Stimulated activated CD8-positive, alpha-beta memory T cell treated with anti-CD3 and anti-CD28 coated beads, Interleukin-12 subunit alpha, Interleukin-12 subunit beta, amount 100 ng/mL, for 1 hour (primary cell): ENCODE results near the gene MUC13.
A peak's percentile ranks its signal among the peaks of the same experiment; 100 is the strongest.

Experiments
- DNase-seq: peaks from one replicate; pipeline ENCODE4 v3.0.0-alpha.2; 2020; ENCODE audit warnings: low read depth

Gene MUC13

GRCh38 chr3:124950026-124950425, 15.5 kb upstream of the MUC13 start:
- DNase-seq, result no peak

GRCh38 chr3:124942613-124943012, 8.1 kb upstream of the MUC13 start:
- no peak for DNase-seq

DNA sequence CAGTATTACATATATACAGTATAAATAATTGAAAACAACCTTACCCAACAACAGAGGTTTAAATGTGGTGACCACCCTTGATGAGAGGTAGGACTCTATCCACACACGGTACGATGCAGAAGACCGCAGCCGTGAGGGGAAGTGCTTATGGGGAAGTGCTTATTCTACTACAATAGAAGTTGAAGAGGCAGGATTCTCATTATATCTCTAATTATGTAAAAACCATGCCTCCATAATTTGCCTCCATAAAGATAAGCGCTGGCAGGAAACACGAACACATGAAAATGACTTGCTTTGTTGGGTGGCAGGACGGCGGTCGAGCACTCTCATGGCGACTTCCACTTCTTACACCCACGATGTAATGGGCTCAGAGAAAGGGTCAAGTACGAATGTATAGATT, 7.2 kb upstream of the MUC13 start:
- no peak for DNase-seq

GRCh38 chr3:124939661-124940060, 5.1 kb upstream of the MUC13 start:
- DNase-seq, result no peak

DNA sequence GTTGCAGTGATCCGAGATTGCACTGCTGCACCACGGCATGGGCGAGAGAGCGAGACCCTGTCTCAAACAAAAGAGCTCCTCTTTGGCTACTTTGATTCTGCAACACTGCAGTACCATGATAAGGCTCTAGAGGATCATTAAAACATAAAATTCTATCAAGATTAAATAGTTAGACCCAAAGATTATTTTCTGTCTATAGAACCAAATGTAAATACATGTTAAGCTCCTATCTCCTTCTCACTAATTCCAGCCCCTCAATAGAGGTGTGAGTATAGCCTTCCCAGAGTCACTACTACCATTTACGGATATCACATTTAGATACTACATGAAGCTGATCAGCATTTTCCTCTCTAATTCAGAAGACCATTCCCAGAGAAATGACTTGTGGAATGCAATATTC, 4.3 kb upstream of the MUC13 start:
- no peak for DNase-seq

DNA sequence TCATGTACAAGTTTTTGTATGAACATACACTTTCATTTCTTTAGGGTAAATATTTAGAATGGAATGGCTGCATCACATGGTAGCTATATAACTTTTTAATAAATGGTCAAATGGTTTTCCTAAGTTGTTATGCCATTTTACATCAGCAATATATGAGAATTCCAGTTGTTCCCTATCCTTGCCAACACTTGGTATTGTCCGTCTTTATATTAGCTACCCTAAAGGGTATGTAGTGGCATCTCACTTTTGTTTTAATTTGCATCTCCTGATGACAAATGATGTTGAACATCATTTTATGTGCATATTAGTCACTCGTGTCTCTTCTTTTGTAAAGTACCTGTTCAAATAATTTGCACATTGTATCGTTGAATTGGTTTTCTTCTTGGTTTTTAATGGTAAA, 2.5 kb upstream of the MUC13 start:
- DNase-seq, result no peak

GRCh38 chr3:124935794-124936542, 1.4 kb upstream of the MUC13 start:
- no peak for DNase-seq

DNA sequence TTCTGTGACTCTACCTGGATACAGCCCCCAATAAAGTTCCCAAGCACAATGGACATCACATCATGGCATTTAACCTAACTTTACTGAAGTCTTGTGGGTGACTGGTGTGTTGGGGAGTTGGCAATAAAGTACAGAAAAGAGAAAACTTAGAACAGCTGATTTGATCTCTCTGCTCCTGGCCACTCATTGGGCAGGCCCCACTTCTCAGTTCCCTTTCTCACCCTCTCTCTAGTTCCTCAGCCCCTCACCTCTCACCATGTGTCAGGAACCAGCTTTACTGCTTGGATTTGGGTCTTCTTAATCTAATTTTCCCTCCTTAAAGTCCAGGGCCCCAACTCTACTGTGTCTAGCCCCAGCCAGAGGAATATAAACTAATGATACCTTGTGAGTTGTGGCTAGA, 713 bp upstream of the MUC13 start:
- DNase-seq, result no peak

GRCh38 chr3:124928333-124929202, 6.0 kb downstream of the MUC13 start:
- peak; percentile 44 for DNase-seq

DNA sequence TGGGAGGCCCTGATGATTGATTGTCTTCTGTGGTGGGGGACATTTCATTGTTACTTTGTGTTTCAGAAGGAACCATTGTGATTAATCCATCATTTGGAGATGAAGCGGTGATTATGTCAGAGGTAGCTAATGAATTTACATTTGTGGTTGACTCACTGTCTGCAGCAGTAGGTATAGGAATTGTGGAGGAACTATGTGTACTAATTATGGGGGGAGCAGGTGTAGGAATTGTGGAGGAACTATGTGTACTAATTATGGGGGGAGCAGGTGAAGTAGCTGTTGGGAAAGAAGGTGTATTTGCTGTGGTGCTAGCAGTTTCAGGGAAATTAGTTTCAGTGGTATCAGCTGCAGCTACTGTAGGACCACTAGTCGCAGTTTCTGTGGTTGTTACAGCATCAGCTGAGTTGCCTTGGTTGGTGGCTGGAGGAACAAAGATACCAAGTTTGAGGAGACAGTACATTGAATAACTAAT, 6.9 kb downstream of the MUC13 start:
- DNase-seq, result no peak

GRCh38 chr3:124926426-124927101, 8.0 kb downstream of the MUC13 start:
- DNase-seq, result no peak

DNA sequence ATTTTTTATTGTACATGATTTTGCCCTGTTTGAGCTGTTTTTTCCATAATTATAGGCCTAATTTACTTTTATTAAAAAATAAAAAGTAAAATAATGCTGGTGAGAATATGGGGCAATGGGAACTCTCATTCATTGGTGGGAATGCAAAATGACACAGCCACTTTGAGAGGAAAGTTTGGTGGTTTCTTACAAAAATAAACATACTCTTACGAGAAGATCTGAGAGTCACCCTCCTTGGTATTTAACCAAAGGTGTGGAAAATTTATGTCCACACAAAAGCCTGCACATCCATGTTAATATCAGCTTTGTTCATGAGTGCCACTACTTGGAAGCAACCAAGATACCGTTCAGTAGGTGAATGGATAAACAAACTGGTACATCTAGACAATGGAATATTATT, 9.8 kb downstream of the MUC13 start:
- no peak for DNase-seq

- no peak for DNase-seq
Measured at GRCh38 chr3:124923833-124924232, 10.7 kb downstream of the MUC13 start.

- DNase-seq, result no peak
Measured at GRCh38 chr3:124920718-124921117, 13.8 kb downstream of the MUC13 start.

DNA sequence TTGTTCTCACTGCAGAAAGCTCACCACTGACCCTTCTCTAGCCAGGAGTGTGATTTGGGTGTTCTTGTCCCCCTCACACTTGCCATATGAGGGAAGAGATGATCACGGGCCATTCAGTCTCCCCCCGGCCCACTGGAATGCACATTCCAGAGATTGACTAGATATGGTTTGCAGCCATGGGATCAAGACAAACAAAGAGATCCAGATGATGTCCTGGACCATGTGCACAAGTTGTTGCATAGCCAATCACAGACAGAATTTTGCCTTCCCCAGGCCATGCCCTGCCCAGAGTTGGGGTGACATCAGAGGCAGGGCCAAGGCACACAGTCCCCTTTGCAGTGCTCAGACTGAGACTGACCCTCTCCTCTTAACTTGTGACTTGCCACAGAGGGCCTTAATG, 14.8 kb downstream of the MUC13 start:
- no peak for DNase-seq

DNA sequence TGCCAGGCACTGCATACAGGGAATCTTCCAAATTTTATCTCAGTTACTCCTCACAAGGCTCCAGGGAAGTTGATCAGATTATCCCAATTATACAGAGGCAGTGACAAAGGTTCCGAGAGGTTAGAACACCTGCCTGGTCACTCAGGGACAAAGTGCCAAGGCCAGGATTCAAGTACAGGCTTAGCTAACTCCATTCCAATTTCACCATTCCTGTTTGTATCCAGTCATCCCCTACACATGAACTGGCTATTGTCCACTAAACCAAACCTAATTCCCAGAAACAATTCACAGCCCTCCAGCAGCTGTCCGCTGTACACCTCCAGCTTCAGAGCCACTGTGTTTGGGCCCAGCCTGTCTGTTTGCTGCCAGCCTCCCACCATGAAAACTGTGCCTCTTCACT, 16.0 kb downstream of the MUC13 start:
- DNase-seq, result no peak

DNA sequence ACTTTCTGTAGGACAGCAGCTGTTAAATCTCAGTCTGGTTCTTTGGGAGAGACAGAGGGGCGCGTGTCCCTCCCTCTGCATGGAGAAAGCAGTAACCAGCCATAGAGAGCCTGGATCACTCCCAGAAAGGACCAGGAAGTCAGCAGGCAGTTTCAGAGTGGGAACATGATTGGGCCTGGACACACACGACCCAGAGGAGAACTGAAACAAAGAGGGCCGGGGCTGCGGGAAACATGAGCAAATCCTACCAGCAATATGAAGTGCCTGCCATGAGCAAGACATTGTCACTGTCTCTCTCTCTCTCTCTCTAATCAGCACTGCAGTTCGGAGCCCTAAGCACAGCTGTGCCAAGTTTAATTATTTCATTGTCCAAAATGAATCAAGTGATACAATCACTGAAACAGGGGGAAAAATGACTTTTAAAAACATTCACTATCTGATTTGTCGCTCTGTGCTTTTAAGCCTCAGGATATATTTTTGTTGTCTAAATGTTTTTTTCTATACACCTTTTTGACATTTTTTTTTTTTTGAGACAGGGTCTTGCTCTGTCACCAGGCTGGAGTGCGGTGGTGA, 17.6 kb downstream of the MUC13 start:
- no peak for DNase-seq

DNA sequence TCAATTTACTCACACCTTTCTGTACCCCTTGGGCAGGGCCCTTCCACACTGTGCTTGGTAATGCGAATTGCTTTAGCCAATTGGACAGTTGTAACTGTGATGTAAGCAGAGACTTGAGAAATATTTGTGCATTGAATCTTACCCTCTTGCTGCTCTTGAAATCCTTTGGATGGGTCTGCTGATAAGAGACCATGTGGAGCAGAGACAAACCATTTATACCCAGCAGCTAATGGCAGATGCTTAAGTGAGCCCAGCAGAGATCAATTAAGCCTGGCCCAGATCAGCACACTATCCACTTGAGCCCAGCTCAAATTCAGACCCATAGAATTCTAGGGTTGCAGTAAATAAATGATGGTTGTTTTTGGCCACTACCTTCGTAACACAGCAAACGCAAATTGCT, 19.3 kb downstream of the MUC13 start:
- DNase-seq, result no peak

DNA sequence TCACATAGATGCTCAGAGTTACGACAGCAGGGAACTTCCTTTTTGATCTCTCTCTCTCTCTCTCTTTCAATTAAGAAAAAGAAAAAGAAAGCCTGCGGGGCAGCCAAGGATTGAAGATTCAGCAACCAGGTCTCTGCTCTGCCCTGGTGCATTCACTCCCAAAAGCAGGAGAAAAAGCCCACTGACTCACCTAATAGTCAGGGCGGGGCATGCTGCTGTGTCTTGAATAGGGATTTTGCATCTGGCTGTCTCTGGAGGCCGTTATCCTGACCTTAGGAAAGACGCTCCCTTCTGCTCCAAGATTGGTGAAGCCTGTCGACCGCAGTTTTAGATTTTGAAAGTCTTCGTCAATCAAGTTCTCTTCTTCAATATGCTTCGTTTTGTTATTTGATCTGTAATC, 26.6 kb downstream of the MUC13 start:
- DNase-seq, result no peak

- no peak for DNase-seq
Measured at GRCh38 chr3:124904835-124905492, 29.6 kb downstream of the MUC13 start.

DNA sequence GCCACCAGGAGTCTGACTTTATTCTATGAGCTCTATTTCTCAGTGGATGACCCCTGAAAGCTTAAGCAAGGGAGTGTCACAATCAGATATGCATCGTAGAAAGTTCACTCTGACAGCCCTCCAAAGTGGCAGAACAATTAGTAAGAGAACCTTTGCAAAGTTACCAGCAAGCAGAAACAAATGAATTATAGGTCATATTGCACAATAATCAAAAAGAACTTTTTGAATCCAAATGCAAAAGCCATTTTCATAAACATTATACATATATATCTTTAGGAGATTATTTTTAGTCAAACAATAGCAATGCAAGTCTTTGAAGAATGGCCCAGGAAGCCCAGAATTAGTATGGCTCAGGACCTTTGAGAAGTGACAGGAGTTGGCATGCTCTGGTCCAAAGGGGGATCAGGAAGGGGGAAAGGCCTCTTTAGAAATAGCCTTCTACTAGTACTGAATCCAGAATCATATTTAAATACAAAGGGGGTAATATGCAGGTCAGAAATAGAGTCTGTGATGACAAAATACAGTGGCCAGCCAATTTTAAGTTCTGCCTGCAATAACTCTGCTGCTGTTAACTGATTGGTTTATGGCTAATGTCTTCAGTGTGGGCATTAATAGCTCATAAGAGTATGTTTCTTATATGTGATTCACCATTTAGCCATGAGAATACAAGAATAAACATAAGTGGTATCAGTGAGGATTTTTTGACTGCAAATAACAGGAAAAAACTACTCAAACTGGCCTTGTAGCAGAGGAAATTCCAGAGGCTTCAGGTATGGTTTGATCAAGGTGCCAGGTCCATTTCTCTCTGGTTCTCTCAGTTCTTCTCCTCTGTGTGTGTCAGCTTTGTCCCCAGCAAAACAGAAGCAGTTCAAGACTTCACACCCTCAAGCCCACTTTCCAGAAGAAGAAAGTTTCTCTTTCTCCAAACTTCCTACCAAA, 30.4 kb downstream of the MUC13 start:
- DNase-seq, result no peak
